GM21423 (cell line): ENCODE data around the gene RFC5.

ENCODE experiments used
- ATAC-seq: cut with Tn5 transposase; IDR thresholded peaks from one replicate; pipeline ENCODE4 v1.9.1; 2021; ENCODE audit warnings: mild to moderate bottlenecking, moderate library complexity; ENCODE audit not compliant: unreplicated experiment

The RFC5 gene

DNA sequence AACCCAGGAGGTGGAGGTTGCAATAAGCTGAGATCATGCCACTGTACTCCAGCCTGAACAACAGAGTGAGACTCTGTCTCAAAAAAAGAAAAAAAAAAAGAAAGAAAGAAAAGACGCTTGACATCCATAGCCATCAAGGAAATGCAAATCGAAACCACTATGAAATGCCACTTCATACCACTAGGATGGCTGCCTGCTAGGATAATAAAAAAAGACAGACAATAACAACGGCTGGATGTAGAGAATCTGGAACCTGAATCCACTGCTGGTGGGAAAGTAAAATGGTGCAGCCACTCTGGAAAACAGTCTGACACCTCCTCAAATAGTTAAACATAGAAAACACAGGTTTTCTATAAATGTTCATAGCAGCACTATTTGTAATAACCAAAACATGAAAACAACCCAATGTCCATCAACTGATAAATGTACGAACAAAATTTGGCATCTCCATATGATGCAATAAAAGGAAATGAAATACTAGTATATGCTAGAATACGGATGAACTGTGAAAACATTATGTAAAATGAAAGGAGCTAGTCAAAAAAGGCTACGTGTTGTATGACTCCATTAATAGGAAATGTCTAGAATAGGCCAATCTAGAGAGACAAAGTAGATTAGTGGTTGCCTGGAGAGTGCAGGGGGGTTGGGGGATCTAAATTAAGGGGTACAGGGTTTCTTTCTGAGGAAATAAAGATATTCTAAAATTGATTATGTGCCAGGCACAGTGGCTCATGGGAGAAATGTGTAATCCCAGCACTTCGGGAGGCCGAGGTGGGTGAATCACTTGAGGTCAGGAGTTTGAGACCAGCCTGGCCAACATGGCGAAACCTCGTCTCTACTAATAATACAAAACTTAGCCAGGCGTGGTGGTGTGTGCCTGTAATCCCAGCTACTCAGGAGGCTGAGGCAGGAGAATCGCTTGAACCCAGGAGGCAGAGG lies 34.7 kb downstream of the RFC5 start:
- no peak for ATAC-seq

DNA sequence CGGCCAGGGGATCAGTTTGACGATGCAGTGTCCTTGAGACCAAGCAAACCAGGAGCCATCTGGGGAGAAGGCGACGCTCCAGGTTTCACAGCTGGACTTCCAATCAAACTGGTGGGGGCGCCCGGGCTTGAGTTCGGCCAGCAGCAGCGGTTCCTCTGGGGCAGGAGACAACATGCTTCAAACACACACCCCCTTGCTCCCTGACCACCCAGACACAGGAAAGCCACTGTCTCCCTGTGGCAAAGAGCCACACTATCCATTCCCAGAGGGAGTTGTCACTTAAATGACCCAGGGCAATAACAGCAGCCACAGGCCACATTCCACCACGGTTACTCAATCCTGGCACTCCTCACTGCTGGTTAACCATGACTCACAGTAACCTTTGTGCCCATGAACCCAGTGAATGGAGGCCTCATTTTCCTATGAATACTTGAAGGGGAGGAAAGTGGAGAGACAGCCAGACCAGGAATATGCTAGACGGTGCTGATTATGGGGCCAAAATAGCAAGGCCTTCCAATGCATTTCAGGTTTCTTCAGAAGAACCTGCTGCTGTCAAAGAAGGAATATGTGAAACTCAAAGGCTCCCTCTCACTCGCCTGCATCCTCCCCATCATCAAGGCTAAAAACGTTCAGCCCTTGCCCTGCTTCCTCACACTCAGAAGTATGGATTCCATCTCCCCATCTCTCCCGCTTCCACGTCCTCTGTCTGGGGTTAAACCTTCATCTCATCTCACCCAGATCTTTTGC lies 36.0 kb downstream of the RFC5 start:
- no peak for ATAC-seq

DNA sequence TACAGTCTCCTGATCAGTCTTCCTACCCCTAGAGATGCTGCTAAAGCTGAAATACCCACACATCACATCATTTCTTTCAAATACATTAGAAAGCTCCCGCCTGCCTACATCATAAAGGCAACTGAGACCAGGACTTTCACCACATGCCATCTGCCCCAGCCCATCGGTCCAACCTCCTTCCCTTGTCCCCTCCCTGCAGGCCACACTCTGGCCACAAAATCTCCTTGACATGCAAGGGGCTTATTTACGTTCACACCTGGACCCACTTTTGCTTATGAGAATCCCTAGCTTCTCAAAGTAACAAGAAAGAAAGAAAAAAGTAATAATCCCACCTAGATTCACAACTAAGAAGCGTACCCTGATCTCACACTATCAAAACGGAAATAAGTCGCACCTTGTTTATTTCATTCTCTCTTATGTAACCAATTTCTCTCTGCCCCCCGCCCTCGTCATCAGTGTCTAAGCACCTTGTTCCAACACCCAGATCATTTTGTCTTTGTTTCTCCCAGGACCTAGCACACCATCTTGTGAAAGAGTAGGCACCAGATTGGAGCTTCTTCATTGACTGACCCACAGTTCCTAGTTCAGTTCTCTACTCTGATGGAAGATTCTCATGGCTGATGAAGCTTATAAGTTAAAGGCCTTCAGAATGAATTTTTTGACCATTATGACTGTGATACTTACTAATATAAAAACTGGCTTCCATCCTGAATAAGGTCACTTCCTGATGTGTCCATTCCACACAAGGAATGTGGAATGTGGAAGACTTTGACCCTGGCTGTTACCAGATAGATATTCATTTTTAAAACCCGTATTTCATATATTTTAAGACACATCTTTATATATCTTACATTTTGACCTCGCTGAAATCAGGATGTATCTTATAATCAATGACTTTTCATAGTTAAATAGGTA lies 36.8 kb downstream of the RFC5 start:
- ATAC-seq = no peak

DNA sequence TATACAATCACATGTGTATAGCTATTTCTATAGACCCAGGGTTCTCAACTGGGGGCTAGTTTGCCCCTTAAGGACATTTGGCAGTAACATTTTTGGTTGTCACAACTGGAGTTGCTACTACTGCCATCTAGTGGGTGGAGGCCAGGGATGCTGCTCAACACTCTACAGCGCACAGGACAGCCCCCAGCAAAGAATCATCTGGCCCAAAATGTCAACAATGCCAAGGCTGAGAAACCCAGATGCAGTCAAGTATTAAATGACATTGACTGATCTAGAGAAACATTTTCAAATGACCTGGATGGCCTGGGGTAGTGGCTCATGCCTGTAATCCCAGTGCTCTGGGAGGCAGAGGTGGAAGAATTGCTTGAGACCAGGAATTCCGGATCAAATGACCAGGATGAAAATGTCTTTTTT lies 38.6 kb downstream of the RFC5 start:
- ATAC-seq = peak; percentile 74

DNA sequence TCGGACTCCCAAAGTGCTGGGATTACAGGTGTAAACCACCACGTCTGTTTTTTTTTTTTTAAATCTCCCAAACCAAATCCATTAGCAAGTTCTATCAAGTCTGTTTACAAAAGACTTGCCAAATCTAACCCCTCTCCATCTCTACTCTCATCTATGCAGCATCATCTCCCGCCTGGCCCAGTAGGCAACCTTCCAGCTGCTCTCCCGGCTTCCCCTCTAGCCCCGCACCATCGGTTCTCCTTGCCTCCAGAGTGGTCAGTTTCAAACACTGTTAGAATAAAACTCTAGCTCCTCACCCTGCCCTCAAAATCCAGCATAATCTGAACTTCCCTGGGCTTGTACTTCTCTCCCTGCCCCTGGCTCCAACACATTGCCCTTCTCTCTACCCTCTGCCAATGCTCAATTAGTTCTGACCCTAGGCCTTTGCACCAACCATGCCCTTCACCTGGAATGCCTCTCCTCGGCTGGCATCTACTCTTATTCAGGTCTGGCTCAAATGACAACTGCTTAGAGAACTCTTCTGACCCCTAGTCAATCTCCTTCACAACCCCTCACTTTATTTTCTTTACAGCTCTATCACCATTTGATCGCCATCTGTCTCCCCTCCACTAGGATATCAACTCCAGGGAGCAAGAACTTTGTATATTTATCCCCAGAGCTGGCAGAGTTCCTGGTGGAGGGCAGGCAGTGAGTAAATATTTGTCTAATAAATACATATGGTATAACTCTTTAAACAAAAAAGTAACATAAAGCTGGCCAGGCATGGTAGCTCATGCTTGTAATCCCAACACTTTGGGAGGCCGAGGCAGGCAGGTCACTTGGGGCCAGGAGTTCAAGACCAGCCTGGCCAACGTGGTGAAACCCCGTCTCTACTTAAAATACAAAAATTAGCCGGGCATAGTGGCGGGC lies 39.6 kb downstream of the RFC5 start:
- no peak for ATAC-seq

DNA sequence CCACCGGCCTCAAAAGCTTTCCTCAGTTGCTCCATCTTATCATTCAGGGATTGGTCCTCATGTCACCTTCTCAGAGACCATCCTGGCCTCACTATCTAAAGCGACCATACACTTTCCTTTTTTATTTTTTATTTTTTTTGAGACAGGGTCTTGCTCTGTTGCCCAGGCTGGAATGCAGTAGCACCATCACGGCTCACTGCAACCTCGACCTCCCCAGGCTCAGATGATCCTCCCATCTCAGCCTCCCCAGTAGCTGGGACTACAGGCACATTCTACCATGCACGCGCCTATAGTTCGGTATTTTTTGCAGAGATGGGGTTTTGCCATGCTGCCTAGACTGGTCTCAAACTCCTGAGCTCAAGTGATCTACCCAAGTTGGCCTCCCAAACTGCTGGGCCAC lies 41.7 kb downstream of the RFC5 start:
- no peak for ATAC-seq

DNA sequence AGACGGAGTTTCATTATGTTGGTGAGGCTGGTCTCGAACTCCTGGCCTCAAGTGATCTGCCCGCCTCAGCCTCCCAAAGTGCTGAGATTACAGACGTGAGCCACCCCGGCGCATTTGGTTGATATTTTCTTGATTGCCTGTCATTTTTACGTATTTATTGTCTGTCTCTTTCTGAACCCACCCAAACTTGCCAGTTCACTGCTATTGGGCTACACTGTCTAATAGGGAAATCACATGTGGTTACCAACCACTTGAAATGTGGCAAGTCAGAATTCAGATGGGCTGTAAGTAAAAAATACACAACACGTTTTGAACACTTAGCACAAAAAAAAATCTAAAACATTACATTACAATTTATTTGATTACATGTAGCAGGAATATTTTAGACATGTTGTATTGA lies 42.4 kb downstream of the RFC5 start:
- no peak for ATAC-seq

DNA sequence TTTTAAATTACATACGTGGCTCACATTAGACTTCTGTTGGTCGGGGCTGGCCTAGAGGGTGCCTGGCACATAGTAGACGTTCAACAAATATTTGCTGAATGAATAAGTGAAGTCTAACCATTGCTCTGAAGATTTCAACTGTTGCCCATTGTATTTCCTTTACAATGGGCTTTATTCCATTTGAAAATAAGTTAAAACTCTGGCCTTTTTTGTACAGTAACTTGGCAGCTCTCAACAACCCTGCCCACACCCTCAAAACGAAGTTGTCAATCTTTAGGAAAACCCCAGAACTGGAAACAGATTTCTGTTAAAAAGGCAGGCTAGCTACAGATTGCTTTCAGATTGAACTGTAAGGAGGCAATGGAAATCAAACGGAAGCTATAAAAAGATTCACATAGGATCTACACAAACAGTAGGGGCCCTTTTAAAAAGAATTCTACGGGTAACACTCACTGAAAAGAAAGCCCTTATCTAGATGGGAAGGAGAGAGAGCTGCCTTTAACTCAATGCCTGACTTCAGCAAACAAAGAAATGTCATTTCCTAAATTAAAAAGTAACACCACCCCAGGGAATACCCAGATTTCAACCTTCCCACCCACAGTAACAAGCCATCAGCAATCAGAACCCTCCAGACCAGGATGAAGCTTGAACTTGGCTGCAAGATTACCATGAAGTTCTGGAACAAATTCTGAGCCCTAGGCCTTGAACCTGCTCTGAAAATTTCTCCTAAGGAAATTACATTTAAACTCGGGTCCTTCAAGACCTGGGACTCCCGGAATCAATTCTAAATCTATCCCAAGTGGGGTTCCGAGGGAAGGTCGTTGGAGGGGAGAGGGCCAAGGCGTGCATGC lies 43.1 kb downstream of the RFC5 start:
- ATAC-seq = no peak

DNA sequence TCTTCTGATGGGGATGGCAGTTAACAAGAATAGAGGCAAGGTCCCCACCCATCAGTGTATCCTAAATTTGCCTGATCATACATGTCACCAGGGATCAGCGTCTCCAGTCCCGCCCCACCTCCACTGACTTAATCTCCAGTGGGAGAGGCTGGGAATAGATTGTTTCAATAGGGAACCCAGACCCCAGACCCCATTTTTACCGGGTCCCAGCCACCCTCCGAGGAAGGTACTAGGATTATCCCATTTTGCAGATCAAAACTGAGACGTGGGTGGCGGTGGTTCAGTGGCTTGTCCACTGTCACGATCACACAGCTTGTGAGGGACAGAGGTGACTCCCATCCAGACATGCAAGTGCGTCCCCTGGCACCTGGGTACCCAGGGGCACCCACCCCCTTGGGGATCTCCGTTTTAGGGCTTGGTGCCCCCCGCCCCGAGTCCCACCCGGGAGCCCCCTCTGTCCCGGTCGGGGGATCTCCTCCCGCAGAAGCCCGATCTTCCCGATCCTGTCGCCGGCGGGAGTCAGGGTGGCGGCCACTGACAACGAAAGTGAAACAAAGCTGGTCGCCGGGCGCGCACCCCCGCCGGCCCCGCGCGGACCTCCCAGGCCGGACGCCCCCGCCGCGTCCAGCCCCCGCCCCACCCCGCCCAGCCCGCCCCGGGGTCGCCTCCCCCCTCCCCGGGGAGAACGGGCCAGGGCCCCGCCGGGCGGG lies 44.0 kb downstream of the RFC5 start:
- peak; percentile 36 for ATAC-seq

DNA sequence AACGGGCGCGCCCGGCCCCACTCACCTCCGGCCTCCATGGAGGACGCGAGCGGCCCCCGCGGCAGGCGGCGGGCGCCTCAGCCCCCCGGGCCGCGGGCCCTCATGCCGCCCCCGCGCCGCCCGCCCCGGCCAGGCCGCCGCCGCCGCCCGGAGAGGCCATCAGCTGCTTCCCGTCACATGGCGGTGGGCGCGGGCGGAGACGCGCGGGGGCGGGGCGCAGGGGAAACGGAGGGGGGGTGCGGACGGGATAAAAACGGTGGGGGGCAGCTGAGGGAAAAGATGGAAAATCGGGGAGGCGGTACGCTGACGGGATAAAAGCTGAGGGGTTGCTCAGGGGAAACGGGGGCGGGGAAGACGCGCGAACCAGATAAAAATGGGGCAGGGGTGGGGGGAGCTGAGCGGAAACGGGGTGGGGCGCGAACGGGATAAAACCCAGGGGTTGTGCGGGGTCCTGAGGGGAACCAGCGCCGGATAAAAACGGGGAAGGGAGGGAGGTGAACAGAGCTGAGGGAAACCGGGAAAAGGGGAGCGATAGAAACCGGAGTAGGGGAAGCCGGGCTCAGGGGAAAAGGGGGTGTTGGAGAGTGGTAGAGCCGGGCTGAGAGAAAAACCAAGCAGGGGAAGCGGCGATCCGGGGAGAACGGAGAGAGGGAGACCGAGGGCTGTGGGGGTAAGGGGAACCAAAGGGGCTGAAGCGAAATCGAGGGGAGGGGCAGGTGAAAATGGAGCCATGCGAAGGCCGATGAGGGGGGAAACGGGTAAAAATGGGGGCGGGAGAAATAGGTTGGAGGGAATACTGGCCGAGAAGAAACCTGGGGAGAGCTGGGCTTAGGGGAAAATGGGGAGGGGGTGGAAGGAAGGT lies 44.7 kb downstream of the RFC5 start, which contains the start of gene WSB2:
TSS of gene WSB2 (minus strand) at position 169 of the 862 bp plus-strand sequence. CDS start at position 38, 131 bp downstream.
- peak; percentile 47 for ATAC-seq

DNA sequence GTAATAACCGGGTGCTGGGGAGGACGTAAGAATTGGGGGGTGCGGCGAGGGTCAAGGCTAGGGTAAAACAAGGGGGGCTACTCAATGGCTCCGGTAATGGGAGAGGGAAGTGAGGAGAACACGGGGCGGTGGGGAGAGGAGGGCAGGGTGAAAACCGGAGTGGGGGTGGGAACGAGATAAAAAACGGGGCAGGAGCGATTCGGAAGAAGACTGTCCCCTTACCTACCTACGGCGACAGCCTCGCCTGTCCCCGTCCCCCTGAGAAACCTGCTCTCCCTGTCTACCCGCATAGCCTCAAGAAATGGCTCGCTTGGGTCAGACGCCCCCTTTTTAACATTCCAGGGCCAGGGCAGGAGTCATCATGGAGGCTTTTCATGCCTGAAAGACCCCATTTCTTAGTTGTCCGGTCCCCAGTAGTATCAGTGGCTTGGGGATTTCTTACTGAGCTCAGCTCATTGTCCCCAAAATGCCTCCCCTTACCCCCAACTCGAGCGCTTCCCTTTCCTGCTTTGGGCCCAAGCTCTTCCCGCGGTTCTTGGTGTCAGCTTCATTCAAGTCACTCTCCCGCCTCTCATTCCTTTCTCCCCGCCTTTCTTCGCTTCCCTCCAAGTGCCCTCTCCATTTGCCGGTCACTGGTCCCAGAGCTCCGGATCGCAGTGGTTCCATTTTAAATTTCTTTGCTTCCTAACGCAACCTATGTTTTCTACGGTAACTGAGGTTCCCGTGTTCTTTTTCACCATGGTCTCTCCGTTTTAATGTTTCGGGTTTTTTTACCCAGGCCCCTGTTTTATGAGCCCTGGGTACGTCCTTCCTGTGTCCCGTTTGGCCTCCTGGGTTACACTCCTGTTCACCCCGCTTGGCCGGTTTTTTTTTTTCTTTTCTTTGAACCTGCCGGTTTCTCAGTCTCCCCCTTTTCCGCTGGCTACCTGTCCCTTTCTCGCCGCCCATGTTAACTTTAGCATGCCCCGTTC lies 45.7 kb downstream of the RFC5 start:
- ATAC-seq = no peak

DNA sequence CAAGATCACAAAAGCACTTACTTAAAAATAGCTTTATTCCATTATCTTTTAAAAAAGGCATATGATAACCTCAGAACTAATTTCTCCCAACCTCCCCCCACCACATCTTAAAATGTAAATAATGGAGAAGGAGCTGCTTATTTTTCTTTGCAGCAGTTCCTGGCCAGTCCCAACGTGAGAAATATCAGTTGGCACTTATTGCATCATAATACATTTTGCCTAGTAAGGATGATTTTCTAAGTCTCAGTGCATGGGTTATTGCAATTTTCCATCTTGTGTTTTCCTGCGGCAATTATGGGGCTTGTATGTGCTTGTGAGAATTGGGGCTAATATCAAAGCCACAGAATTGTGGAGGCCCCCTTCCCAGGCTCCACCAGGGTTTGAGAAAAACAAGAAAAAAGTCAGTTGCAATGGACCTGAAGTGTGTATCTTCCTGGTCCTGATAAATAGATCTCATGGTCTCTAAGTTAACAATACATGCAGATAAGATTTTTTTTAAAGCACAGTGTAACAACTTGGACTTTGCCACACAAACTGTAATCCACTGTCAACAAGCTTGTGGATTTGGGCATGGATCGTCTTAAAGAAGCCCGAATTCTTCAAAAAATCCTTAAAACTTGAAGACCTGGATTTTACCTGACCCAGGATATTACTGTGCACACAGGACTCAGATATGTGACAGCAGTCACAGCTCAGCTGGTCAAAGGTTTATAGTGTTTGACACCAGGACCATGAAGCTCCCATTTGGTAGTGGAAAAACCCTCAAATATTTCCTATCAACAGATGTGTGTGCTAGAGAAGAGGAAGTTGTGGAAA lies 47.3 kb downstream of the RFC5 start:
- no peak for ATAC-seq

DNA sequence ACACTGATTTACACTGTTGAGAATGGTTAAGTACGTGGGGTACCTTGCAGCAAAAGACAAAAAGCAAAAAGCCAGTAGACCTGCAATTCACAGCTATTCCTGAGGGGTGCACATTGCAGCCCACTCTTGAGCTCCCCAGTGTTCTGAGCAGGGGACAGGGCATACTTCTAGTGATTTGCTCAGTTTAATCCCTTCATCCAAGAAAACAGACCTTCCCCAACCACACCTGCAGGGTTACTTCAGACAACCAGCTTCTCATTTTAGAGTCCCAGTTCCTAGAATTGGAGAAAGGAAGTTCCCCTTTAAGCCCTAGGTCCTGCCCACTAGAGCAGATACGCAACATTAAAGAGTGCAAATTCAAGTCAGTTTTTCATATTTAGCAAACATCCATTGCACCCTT lies 48.1 kb downstream of the RFC5 start:
- no peak for ATAC-seq

DNA sequence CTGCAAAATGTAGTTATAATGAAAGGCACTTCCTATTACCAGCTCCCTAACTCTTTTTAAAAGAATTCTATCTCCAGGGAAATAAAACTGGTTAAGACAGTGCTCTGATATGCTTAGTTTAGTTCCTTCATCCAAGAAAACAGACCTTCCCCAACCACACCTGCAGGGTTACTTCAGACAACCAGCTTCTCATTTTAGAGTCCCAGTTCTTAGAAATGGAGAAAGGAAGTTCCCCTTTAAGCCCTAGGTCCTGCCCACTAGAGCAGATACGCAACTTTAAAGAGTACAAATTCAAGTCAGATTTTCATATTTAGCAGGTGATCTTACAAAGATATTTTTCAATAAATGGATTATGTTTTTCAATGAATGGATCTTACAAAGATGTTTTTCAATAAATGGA lies 48.9 kb downstream of the RFC5 start:
- no peak for ATAC-seq

DNA sequence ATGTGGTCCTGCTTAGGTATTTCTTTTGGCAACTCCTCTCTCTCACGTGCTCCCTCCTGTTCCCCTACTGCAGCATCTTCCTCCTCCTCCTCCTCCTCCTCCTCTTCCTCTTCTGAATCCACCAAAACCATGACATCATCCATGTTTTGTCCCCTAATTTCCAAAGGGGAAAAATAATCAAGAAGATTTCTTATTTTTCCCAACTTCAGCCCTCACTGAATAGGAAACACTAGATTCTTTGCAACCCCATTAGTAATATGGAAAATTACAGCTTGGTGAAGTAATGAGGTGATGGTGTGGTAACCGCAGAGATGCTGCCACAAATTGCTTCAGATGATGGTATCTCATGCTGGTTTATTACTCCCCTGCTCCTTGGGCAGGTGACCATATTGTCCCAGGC lies 51.9 kb downstream of the RFC5 start:
- ATAC-seq = no peak
